ENCODE data around the gene C1orf159.

Gene C1orf159

DNA sequence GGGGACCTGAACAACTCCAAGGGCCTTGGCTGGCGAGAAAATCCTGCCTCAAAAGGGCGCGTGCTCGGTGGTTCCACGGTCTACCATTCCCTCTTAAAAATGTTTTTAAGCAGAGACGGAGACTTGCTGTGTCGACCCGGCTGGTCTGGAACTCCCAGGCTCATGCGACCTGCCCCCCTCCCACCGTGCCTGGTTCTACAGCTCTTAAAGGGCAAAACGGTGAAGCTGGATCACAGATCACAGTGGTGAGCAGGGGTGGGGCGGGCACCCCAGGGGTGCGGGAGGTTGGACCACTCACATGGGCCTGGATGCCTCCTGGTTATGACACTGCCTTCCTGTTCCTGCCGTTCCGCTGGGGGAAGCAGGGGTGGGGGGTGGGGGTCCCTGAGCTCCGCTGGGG lies 4.2 kb upstream of the C1orf159 start:
- TF ChIP-seq, protein P1, sequence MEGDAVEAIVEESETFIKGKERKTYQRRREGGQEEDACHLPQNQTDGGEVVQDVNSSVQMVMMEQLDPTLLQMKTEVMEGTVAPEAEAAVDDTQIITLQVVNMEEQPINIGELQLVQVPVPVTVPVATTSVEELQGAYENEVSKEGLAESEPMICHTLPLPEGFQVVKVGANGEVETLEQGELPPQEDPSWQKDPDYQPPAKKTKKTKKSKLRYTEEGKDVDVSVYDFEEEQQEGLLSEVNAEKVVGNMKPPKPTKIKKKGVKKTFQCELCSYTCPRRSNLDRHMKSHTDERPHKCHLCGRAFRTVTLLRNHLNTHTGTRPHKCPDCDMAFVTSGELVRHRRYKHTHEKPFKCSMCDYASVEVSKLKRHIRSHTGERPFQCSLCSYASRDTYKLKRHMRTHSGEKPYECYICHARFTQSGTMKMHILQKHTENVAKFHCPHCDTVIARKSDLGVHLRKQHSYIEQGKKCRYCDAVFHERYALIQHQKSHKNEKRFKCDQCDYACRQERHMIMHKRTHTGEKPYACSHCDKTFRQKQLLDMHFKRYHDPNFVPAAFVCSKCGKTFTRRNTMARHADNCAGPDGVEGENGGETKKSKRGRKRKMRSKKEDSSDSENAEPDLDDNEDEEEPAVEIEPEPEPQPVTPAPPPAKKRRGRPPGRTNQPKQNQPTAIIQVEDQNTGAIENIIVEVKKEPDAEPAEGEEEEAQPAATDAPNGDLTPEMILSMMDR (IDR thresholded peaks at IDR 0.05; ENCODE audit: borderline replicate concordance, insufficient read depth, low read depth, low read length), result no peak

GRCh38 chr1:1119272-1119890 lies 3.5 kb upstream of the C1orf159 start:
- TF ChIP-seq, protein P1 (IDR thresholded peaks at IDR 0.05; ENCODE audit: borderline replicate concordance, insufficient read depth, low read depth, low read length), result no peak
- no peak overlapping the region for H3K4me3 ChIP-seq (ENCODE audit: low read depth, low read length)

More for the DNA sequence above, 4.2 kb upstream of the C1orf159 start:
- no peak overlapping the region for H3K4me3 ChIP-seq (ENCODE audit: low read depth, low read length)

DNA sequence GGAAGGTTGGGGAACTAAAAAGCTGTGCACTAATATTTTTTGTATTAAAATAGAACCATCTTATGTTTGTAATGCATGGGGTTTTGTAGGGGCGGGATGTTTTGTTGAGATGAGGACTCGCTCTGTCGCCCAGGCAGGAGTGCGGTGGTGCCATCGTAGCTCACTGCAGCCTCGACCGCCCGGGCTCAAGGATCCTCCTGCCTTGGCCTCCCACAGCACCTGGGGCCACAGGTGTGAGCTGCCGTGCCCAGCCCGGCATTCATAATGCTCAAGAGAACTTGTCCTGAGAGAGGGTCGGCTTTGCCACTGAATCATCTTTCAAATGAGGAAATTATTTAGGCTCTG lies 3.0 kb upstream of the C1orf159 start:
- TF ChIP-seq, protein P1 (IDR thresholded peaks at IDR 0.05; ENCODE audit: borderline replicate concordance, insufficient read depth, low read depth, low read length), result no peak
- no peak overlapping the region for H3K4me3 ChIP-seq (ENCODE audit: low read depth, low read length)

DNA sequence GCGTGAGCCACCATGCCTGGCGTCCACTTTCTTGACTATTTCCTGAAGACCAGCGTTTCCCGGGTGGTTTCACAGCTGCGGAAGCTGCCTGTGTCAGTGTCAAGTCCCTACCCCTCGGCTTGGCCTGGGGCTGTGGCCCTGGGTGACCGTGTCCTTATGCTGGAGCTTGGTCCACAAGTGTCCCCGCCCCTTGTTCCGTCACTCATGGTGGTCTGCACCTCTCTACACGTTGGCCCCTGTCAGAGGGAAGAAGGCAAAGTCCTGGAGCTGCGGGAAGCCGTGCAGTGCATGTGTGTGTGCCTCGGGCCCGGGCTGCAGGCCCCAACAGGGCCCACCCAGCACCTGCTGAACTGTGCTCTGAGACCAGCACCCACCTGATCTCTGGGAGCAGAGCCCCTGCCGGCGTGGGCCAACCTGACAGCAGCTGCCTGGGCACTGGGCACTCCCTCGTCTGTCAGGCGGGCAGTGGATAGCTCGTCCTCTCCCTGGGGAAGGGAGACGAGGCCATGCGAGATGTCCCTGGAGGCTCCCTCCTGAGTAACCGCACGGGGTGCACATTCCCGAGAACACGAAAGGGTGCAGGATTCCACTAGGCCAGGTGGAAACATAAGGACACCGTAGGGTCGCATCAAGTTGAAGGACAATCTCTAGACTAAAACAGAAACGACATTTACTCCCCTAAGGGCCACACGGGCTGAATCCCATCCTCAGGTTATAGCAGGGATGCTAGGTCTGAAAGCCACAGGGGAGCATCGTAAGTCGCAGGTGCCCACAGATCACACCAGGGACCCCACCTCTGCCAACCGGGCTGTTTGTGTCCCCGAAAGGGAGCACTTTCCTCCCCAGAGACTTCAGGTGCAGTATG lies 2.4 kb upstream of the C1orf159 start:
- TF ChIP-seq, protein P1 (IDR thresholded peaks at IDR 0.05; ENCODE audit: borderline replicate concordance, insufficient read depth, low read depth, low read length), result no peak
- H3K4me3 ChIP-seq (ENCODE audit: low read depth, low read length), result no peak overlapping the region

DNA sequence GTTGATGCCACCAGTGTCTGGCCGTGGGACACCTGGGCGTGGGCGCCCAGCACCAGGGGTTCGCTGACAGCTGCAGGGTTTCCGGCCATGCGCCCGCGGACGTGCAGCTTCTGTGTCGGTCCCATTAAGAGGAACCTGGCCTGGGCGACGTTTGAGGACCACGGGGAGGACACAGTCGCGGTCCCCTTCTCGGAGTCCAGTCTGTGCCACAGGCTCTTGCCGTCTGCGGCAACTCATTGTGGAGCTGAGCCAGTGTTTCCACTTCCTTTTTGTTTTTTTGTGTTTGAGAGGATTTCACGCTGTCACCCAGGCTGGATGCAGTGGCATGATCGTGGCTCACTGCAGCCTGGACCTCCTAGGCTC lies 1.6 kb upstream of the C1orf159 start:
- H3K4me3 ChIP-seq (ENCODE audit: low read depth, low read length), result no peak overlapping the region
- TF ChIP-seq, protein P1 (IDR thresholded peaks at IDR 0.05; ENCODE audit: borderline replicate concordance, insufficient read depth, low read depth, low read length), result no peak

- TF ChIP-seq, protein P1 (IDR thresholded peaks at IDR 0.05; ENCODE audit: borderline replicate concordance, insufficient read depth, low read depth, low read length), result no peak
- peak overlapping the region; percentile 49 for H3K4me3 ChIP-seq (ENCODE audit: low read depth, low read length)
Measured at GRCh38 chr1:1116701-1117468, 996 bp upstream of the C1orf159 start.

Data from GM12875 (cell line).